Choroid plexus epithelial cell (primary cell): ENCODE measurements around the gene NEURL2.

Source experiments
- DNase-seq: peaks from one replicate; pipeline ENCODE4 v3.0.0-alpha.2; 2010; ENCODE audit warnings: low read depth
- H3K4me3 ChIP-seq: 2 replicates; pipeline ENCODE4 v1.5.1; 2011; ENCODE audit warnings: low read depth, mild to moderate bottlenecking, control low read depth, low read length, moderate library complexity
- TF ChIP-seq, protein P1 (sequence below): conservative IDR thresholded peaks from 2 replicates; pipeline ENCODE4 v1.5.1; 2011; ENCODE audit warnings: low read depth, mild to moderate bottlenecking, control low read depth, inconsistent platforms, low read length, moderate library complexity

Gene NEURL2

GRCh38 chr20:45896641-45897161, 5.7 kb upstream of the NEURL2 start:
- DNase-seq = no peak
- no peak overlapping the region for H3K4me3 ChIP-seq
- TF ChIP-seq, protein P1, sequence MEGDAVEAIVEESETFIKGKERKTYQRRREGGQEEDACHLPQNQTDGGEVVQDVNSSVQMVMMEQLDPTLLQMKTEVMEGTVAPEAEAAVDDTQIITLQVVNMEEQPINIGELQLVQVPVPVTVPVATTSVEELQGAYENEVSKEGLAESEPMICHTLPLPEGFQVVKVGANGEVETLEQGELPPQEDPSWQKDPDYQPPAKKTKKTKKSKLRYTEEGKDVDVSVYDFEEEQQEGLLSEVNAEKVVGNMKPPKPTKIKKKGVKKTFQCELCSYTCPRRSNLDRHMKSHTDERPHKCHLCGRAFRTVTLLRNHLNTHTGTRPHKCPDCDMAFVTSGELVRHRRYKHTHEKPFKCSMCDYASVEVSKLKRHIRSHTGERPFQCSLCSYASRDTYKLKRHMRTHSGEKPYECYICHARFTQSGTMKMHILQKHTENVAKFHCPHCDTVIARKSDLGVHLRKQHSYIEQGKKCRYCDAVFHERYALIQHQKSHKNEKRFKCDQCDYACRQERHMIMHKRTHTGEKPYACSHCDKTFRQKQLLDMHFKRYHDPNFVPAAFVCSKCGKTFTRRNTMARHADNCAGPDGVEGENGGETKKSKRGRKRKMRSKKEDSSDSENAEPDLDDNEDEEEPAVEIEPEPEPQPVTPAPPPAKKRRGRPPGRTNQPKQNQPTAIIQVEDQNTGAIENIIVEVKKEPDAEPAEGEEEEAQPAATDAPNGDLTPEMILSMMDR = no peak

- TF ChIP-seq, protein P1 = no peak
- DNase-seq = no peak
- no peak overlapping the region for H3K4me3 ChIP-seq
Observed at GRCh38 chr20:45894797-45895196, 3.8 kb upstream of the NEURL2 start.

- TF ChIP-seq, protein P1 = no peak
- no peak overlapping the region for H3K4me3 ChIP-seq
- DNase-seq = no peak
Observed at GRCh38 chr20:45893831-45894230, 2.8 kb upstream of the NEURL2 start.

- H3K4me3 ChIP-seq = peak overlapping the region; percentile 10
- DNase-seq = peak; percentile 60
- TF ChIP-seq, protein P1 = no peak
Observed at GRCh38 chr20:45892828-45893500, 2.0 kb upstream of the NEURL2 start.

DNA sequence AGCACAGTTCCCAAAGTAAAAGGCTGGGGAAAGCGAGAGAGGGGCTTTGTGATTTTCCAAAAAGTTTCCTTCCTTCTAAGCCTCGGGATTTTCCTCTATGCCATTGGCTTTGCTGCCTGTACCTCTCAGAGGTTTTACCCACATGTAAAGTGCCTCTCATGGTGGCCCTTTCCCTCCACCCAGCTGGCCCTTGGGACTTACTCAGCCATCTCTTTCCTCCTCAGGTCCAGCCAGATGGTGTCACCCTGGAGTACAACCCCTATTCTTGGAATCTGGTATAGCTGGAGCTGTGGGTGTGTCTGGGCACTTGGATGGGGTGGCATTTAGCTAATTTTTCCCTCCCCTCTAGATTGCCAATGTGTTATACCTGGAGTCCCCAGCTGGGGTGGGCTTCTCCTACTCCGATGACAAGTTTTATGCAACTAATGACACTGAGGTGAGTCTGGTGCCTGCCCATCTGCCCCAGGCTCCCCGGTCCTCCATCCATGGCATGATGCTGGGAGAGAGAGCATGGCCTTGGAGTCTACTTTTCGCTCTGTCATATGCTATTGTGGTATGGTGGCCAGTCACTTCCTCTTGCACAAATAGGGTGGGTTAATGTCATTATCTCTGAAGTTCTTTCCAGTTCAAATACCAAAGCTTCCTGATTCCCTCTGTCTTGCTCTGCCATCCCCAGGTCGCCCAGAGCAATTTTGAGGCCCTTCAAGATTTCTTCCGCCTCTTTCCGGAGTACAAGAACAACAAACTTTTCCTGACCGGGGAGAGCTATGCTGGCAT, 1.2 kb upstream of the NEURL2 start:
- peak; percentile 63 for DNase-seq
- TF ChIP-seq, protein P1 = peak; percentile 38
- peak overlapping the region; percentile 78 for H3K4me3 ChIP-seq

- H3K4me3 ChIP-seq = peak overlapping the region; percentile 78
- TF ChIP-seq, protein P1 = peak; percentile 82
- peak; percentile 91 for DNase-seq
Observed at GRCh38 chr20:45890077-45890984, 677 bp downstream of the NEURL2 start.
